Measurements from ENCODE around the gene ISG15. TPM values are rescaled to one million over a fixed set of nuclear protein-coding genes. Genes with fewer than 3 reads are reported as not detected.

ISG15 gene
- total RNA-seq, 4 donors from 2014 or later = 36.0 to 70.6 (median 40.8) TPM; not detected in 1

- no peak for DNase-seq
- intact Hi-C loops (cut with DNase I; ENCODE audit: low total_unique reads) (no loop called here), in situ Hi-C loops (cut with MboI; ENCODE audit: low pct_ligation_motif_present in 1 of 4, low pct_unique_long_range_greater_than_20kb in 1 of 4, low sequenced_read_pairs in 3 of 4) (no loop called here)
Observed at GRCh38 chr1:1048765-1049164, 35.5 kb downstream of the ISG15 start.

GRCh38 chr1:1049318-1050165 lies 36.2 kb downstream of the ISG15 start:
- in situ Hi-C loops (cut with MboI; ENCODE audit: low pct_ligation_motif_present in 1 of 4, low pct_unique_long_range_greater_than_20kb in 1 of 4, low sequenced_read_pairs in 3 of 4) = no loop called here
- WGBS, 2 donors (ENCODE audit: low coverage in 1 of 2) = 81% methylated on average over 37 of the region's 57 CpGs; no CpG with 5 or more reads in 1 of the 2 donors

More at GRCh38 chr1:1048765-1049164, 35.5 kb downstream of the ISG15 start:
- H3K4me3 ChIP-seq = no peak overlapping the region
- no peaks in the 10 kb centered on the region for H3K9me3 ChIP-seq
- no peak overlapping the region for H3K27ac ChIP-seq
- peaks cover 0 to 8% (median 1%) of the 10 kb centered on the region in 4 donors for H3K4me1 ChIP-seq
- 87 to 88% methylated on average over 6 to 15 of the region's 28 CpGs for WGBS, 2 donors (ENCODE audit: low coverage in 1 of 2)
- H3K36me3 ChIP-seq = no peaks in the 10 kb centered on the region
- TF ChIP-seq POLR2AphosphoS5 (IDR thresholded peaks at IDR 0.05) = no peak
- no peak for TF ChIP-seq EP300 (IDR thresholded peaks at IDR 0.05; ENCODE audit: low read depth)
- no peak for TF ChIP-seq CTCF (IDR thresholded peaks at IDR 0.05)
- TF ChIP-seq POLR2A (IDR thresholded peaks at IDR 0.05) = no peak
- H3K27me3 ChIP-seq = no peaks in the 10 kb centered on the region

GRCh38 chr1:1050577-1051052 lies 37.3 kb downstream of the ISG15 start:
- peak; percentile 75 for DNase-seq
- in situ Hi-C loops (cut with MboI; ENCODE audit: low pct_ligation_motif_present in 1 of 4, low pct_unique_long_range_greater_than_20kb in 1 of 4, low sequenced_read_pairs in 3 of 4) = no loop called here
- intact Hi-C loops (cut with DNase I; ENCODE audit: low total_unique reads) = no loop called here
- TF ChIP-seq CTCF (IDR thresholded peaks at IDR 0.05) (no peak), POLR2A (IDR thresholded peaks at IDR 0.05) (no peak), EP300 (IDR thresholded peaks at IDR 0.05; ENCODE audit: low read depth) (no peak), POLR2AphosphoS5 (IDR thresholded peaks at IDR 0.05) (no peak)
- H3K36me3 ChIP-seq = no peaks in the 10 kb centered on the region
- no peaks in the 10 kb centered on the region for H3K27me3 ChIP-seq
- no peak overlapping the region for H3K4me3 ChIP-seq
- H3K9me3 ChIP-seq = no peaks in the 10 kb centered on the region
- peaks cover 0 to 8% (median 1%) of the 10 kb centered on the region in 4 donors for H3K4me1 ChIP-seq
- H3K27ac ChIP-seq = no peak overlapping the region
- 35% methylated on average over 28 of the region's 32 CpGs; no CpG with 5 or more reads in 1 of the 2 donors for WGBS, 2 donors (ENCODE audit: low coverage in 1 of 2)

More at GRCh38 chr1:1049318-1050165, 36.2 kb downstream of the ISG15 start:
- Histone ChIP-seq H3K27me3 (no peaks in the 10 kb centered on the region), H3K4me1 (peaks cover 0 to 8% (median 1%) of the 10 kb centered on the region in 4 donors), H3K9me3 (no peaks in the 10 kb centered on the region), H3K27ac (no peak overlapping the region), H3K36me3 (no peaks in the 10 kb centered on the region), H3K4me3 (no peak overlapping the region)
- intact Hi-C loops (cut with DNase I; ENCODE audit: low total_unique reads) = no loop called here
- TF ChIP-seq CTCF (IDR thresholded peaks at IDR 0.05) (no peak), POLR2A (IDR thresholded peaks at IDR 0.05) (no peak), EP300 (IDR thresholded peaks at IDR 0.05; ENCODE audit: low read depth) (no peak)
- DNase-seq = no peak

GRCh38 chr1:1051127-1051810 lies 38.0 kb downstream of the ISG15 start:
- in situ Hi-C loops (cut with MboI; ENCODE audit: low pct_ligation_motif_present in 1 of 4, low pct_unique_long_range_greater_than_20kb in 1 of 4, low sequenced_read_pairs in 3 of 4) (no loop called here), intact Hi-C loops (cut with DNase I; ENCODE audit: low total_unique reads) (no loop called here)
- no peak overlapping the region for H3K4me3 ChIP-seq
- WGBS, 2 donors (ENCODE audit: low coverage in 1 of 2) = 80% methylated on average over 25 of the region's 46 CpGs; no CpG with 5 or more reads in 1 of the 2 donors
- no peak for DNase-seq
- no peaks in the 10 kb centered on the region for H3K9me3 ChIP-seq
- no peaks in the 10 kb centered on the region for H3K36me3 ChIP-seq
- H3K27ac ChIP-seq = no peak overlapping the region
- no peaks in the 10 kb centered on the region for H3K27me3 ChIP-seq
- H3K4me1 ChIP-seq = peaks cover 0 to 8% (median 1%) of the 10 kb centered on the region in 4 donors
- TF ChIP-seq POLR2A (IDR thresholded peaks at IDR 0.05) (no peak), CTCF (IDR thresholded peaks at IDR 0.05) (no peak), EP300 (IDR thresholded peaks at IDR 0.05; ENCODE audit: low read depth) (no peak), POLR2AphosphoS5 (IDR thresholded peaks at IDR 0.05) (no peak)
